Skeletal muscle tissue (tissue), 4 donors: ENCODE results near the gene DIP2C. TPM values are rescaled to one million over a fixed set of nuclear protein-coding genes. Genes with fewer than 3 reads are reported as not detected.
"Not testable (repeated sequence)": the region's sequence is repeated elsewhere in the genome, so short reads cannot be mapped to it uniquely, and the experiment has no call there.

Experiments used
- H3K27ac ChIP-seq: one replicate; pipeline ENCODE4 v1.7.0; 2013; ENCODE audit warnings: mild to moderate bottlenecking, low read depth, low read length, inconsistent platforms
- H3K27me3 ChIP-seq, 3 donors: one replicate each; pipeline ENCODE4 v1.7.0; 2013; ENCODE audit warnings: low read length in 3 of 3; ENCODE audit not compliant: control insufficient read depth in 3 of 3, insufficient read depth in 3 of 3
- H3K36me3 ChIP-seq, 3 donors: one replicate each; pipeline ENCODE4 v1.7.0; 2013; ENCODE audit warnings: low read length in 3 of 3; ENCODE audit not compliant: control insufficient read depth in 3 of 3, insufficient read depth in 3 of 3
- H3K4me1 ChIP-seq, 3 donors: one replicate each; pipeline ENCODE4 v1.7.0; 2013; ENCODE audit warnings: low read length in 3 of 3, mild to moderate bottlenecking in 3 of 3; ENCODE audit not compliant: control insufficient read depth in 3 of 3, insufficient read depth in 3 of 3
- H3K4me3 ChIP-seq, 3 donors: one replicate each; pipeline ENCODE4 v1.7.0; 2013; ENCODE audit warnings: low read length in 3 of 3
- H3K9ac ChIP-seq, 3 donors: one replicate each; pipeline ENCODE4 v1.7.0; 2013; ENCODE audit warnings: low read length in 3 of 3, mild to moderate bottlenecking in 3 of 3, moderate library complexity in 2 of 3, low read depth in 1 of 3
- H3K9me3 ChIP-seq, 3 donors: one replicate each; pipeline ENCODE4 v1.7.0; 2013; ENCODE audit warnings: low read length in 3 of 3; ENCODE audit not compliant: control insufficient read depth in 3 of 3
- total RNA-seq: library from RNA; depleted of rRNA; stranded (reverse); fragments of >200 nt; gene quantifications from one replicate; pipeline ENCODE4 v1.2.3, GENCODE V29; 2014
- donor health status: Osteomylitis.

Gene DIP2C
- total RNA-seq, 1 donor from 2014 or later: 18.8 TPM

GRCh38 chr10:586716-587115 is 102.8 kb downstream of the DIP2C start:
- H3K4me1 ChIP-seq: peaks cover 15 to 40% (median 18%) of the 10 kb centered on the region in 3 donors
- no peaks in the 10 kb centered on the region for H3K9me3 ChIP-seq
- H3K27ac ChIP-seq: no peak overlapping the region
- no peak overlapping the region for H3K9ac ChIP-seq
- no peaks in the 10 kb centered on the region for H3K27me3 ChIP-seq
- H3K36me3 ChIP-seq: no peaks in the 10 kb centered on the region
- H3K4me3 ChIP-seq: no peak overlapping the region

GRCh38 chr10:586151-586550 is 103.3 kb downstream of the DIP2C start:
- no peak overlapping the region for H3K27ac ChIP-seq
- H3K9ac ChIP-seq: no peak overlapping the region
- peaks cover 18 to 43% (median 19%) of the 10 kb centered on the region in 3 donors for H3K4me1 ChIP-seq
- no peaks in the 10 kb centered on the region for H3K27me3 ChIP-seq
- H3K9me3 ChIP-seq: no peaks in the 10 kb centered on the region
- no peaks in the 10 kb centered on the region for H3K36me3 ChIP-seq
- H3K4me3 ChIP-seq: no peak overlapping the region

DNA sequence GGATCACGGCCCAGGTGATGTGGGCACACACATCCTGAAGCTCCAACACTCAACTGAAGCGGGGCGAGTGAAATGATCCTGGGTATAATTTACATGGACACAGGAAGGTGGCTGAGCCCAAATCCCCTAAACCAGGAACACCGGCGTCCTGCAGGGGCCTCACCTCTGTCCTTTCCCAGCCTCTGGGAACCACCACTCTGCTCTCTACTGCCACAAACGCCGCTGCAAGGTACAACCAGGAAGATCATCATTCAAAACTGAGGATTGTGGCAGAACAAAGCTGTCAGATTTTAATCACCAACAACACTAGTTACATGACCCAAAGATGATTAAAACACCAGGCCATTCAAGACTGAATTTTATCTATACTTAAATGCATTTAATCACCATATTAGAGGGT is 104.0 kb downstream of the DIP2C start:
- no peak overlapping the region for H3K9ac ChIP-seq
- H3K4me3 ChIP-seq: no peak overlapping the region
- H3K27ac ChIP-seq: no peak overlapping the region
- H3K4me1 ChIP-seq: peaks cover 18 to 49% (median 20%) of the 10 kb centered on the region in 3 donors
- no peaks in the 10 kb centered on the region for H3K9me3 ChIP-seq
- no peaks in the 10 kb centered on the region for H3K36me3 ChIP-seq
- no peaks in the 10 kb centered on the region for H3K27me3 ChIP-seq

- H3K36me3 ChIP-seq, H3K27me3 ChIP-seq, H3K9ac ChIP-seq, H3K9me3 ChIP-seq, H3K4me3 ChIP-seq, H3K27ac ChIP-seq: not testable (repeated sequence)
- H3K4me1 ChIP-seq: peaks cover 14 to 48% (median 22%) of the 10 kb centered on the region in 3 donors
These were observed 104.8 kb downstream of the DIP2C start for GRCh38 chr10:584497-585290.

DNA sequence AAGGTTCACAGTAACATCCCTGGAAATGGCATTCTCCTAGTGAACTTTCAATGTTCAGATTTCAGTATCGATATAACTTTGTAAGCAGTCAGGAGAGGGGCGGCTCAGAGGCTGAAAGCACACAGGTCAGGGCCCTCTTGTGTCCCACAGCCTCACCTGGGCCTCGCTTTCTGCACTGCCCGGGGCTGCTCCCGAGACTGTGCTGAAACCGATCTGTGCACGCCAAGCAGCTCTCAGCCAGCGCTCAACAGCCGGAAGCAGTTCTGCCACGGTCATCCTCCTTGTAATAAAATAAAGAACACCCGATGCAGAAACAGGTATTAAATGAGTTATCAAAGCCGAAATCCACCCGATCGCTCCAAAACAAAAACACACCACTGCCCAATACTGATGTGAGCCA is 106.0 kb downstream of the DIP2C start:
- H3K27ac ChIP-seq: no peak overlapping the region
- no peak overlapping the region for H3K4me3 ChIP-seq
- H3K27me3 ChIP-seq: no peaks in the 10 kb centered on the region

GRCh38 chr10:581776-582330 is 107.6 kb downstream of the DIP2C start:
- no peaks in the 10 kb centered on the region for H3K9me3 ChIP-seq
- H3K4me3 ChIP-seq: no peak overlapping the region
- H3K36me3 ChIP-seq: peaks cover 0 to 5% (median 0%) of the 10 kb centered on the region in 3 donors
- peaks cover 5 to 35% (median 12%) of the 10 kb centered on the region in 3 donors for H3K4me1 ChIP-seq
- no peak overlapping the region for H3K9ac ChIP-seq
- H3K27ac ChIP-seq: no peak overlapping the region
- no peaks in the 10 kb centered on the region for H3K27me3 ChIP-seq

More for the DNA sequence above, 106.0 kb downstream of the DIP2C start:
- H3K36me3 ChIP-seq: peaks cover 0 to 5% (median 0%) of the 10 kb centered on the region in 3 donors
- peaks cover 10 to 38% (median 15%) of the 10 kb centered on the region in 3 donors for H3K4me1 ChIP-seq
- H3K9me3 ChIP-seq: no peaks in the 10 kb centered on the region
- H3K9ac ChIP-seq: no peak overlapping the region

GRCh38 chr10:580778-581177 is 108.7 kb downstream of the DIP2C start:
- Histone ChIP-seq H3K4me1 (peaks cover 7 to 36% (median 18%) of the 10 kb centered on the region in 3 donors), H3K9ac (no peak overlapping the region), H3K27me3 (no peaks in the 10 kb centered on the region), H3K36me3 (peaks cover 0 to 5% (median 0%) of the 10 kb centered on the region in 3 donors), H3K4me3 (no peak overlapping the region), H3K27ac (no peak overlapping the region), H3K9me3 (no peaks in the 10 kb centered on the region)

DNA sequence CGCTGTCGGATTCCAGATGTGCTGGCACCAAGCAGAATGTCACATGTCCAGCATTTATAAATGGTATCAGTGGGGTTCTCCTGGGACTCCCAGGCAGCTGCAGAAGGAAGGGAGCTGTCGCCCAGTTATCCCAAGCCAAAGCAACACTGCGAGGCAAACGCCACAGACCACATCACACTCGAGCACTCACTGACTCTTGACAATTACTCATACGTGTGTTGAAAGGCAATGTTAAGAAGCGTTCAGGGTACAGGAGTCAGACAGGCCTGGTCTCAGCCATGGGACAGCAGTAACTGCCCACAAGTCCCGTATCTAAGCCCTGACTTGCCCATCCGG is 113.4 kb downstream of the DIP2C start:
- H3K4me1 ChIP-seq: peaks cover 11 to 43% (median 21%) of the 10 kb centered on the region in 3 donors
- no peaks in the 10 kb centered on the region for H3K27me3 ChIP-seq
- H3K36me3 ChIP-seq: peaks cover 0 to 5% (median 0%) of the 10 kb centered on the region in 3 donors
- H3K27ac ChIP-seq: no peak overlapping the region
- no peak overlapping the region for H3K9ac ChIP-seq
- no peaks in the 10 kb centered on the region for H3K9me3 ChIP-seq
- no peak overlapping the region for H3K4me3 ChIP-seq

GRCh38 chr10:575402-576129 is 113.9 kb downstream of the DIP2C start:
- Histone ChIP-seq H3K4me3 (no peak overlapping the region), H3K27me3 (no peaks in the 10 kb centered on the region), H3K36me3 (peaks cover 0 to 5% (median 0%) of the 10 kb centered on the region in 3 donors), H3K27ac (no peak overlapping the region), H3K9me3 (no peaks in the 10 kb centered on the region), H3K9ac (no peak overlapping the region), H3K4me1 (peaks cover 11 to 37% (median 20%) of the 10 kb centered on the region in 3 donors)

GRCh38 chr10:572696-573095 is 116.8 kb downstream of the DIP2C start:
- Histone ChIP-seq H3K9me3 (peaks cover 0 to 2% (median 0%) of the 10 kb centered on the region in 3 donors), H3K9ac (no peak overlapping the region), H3K27me3 (no peaks in the 10 kb centered on the region), H3K4me3 (no peak overlapping the region), H3K36me3 (no peaks in the 10 kb centered on the region), H3K4me1 (peaks cover 11 to 30% (median 17%) of the 10 kb centered on the region in 3 donors), H3K27ac (no peak overlapping the region)
